Trophoblast cell (in vitro differentiated cells and primary cell): ENCODE data around the gene RGS3.
A peak's percentile ranks its signal among the peaks of the same experiment; 100 is the strongest.

ENCODE experiments used
- DNase-seq, 2 donors: peaks; one replicate each; pipeline ENCODE4 v3.0.0-alpha.2; 2016
- H2AFZ ChIP-seq: 2 replicates; pipeline ENCODE4 v1.6.1; 2013; ENCODE audit warnings: low read length, moderate library complexity, mild to moderate bottlenecking; ENCODE audit not compliant: insufficient read depth, poor library complexity
- H2AK5ac ChIP-seq: 2 replicates; pipeline ENCODE4 v1.6.1; 2013; ENCODE audit warnings: mild to moderate bottlenecking, low read length
- H2BK120ac ChIP-seq: 2 replicates; pipeline ENCODE4 v1.6.1; 2013; ENCODE audit warnings: low read length, mild to moderate bottlenecking, moderate library complexity; ENCODE audit not compliant: insufficient read depth, poor library complexity
- H2BK12ac ChIP-seq: 2 replicates; pipeline ENCODE4 v1.6.1; 2013; ENCODE audit warnings: mild to moderate bottlenecking, low read length, moderate library complexity
- H2BK5ac ChIP-seq: 2 replicates; pipeline ENCODE4 v1.6.1; 2013; ENCODE audit warnings: low read length, low read depth, moderate library complexity, mild to moderate bottlenecking; ENCODE audit not compliant: poor library complexity
- H3K14ac ChIP-seq: 2 replicates; pipeline ENCODE4 v1.6.1; 2013; ENCODE audit warnings: mild to moderate bottlenecking, low read length
- H3K18ac ChIP-seq: 2 replicates; pipeline ENCODE4 v1.6.1; 2013; ENCODE audit warnings: mild to moderate bottlenecking, low read length
- H3K23ac ChIP-seq: 2 replicates; pipeline ENCODE4 v1.6.1; 2013; ENCODE audit warnings: low read length
- H3K27ac ChIP-seq: 2 replicates; pipeline ENCODE4 v1.5.1; 2013; ENCODE audit warnings: low read depth, mild to moderate bottlenecking, inconsistent platforms, low read length, moderate library complexity
- H3K27me3 ChIP-seq: 2 replicates; pipeline ENCODE4 v1.6.1; 2013; ENCODE audit warnings: inconsistent platforms, mild to moderate bottlenecking, low read length, moderate library complexity; ENCODE audit not compliant: insufficient read depth
- H3K36me3 ChIP-seq, 2 experiments: 1 replicate in 1 of 2; 2 replicates in 1 of 2; pipeline ENCODE4 v1.6.1; 2013; ENCODE audit warnings: low read length in 2 of 2, mild to moderate bottlenecking in 2 of 2, moderate library complexity in 1 of 2; ENCODE audit not compliant: insufficient read depth in 2 of 2, control insufficient read depth in 1 of 2
- H3K4ac ChIP-seq: 2 replicates; pipeline ENCODE4 v1.6.1; 2013; ENCODE audit warnings: low read depth, mild to moderate bottlenecking, low read length, moderate library complexity
- H3K4me1 ChIP-seq, 2 experiments: 1 replicate in 1 of 2; 2 replicates in 1 of 2; pipeline ENCODE4 v1.6.1; 2013; ENCODE audit warnings: low read length in 2 of 2, mild to moderate bottlenecking in 2 of 2, moderate library complexity in 1 of 2; ENCODE audit not compliant: insufficient read depth in 2 of 2, control insufficient read depth in 1 of 2
- H3K4me2 ChIP-seq: 2 replicates; pipeline ENCODE4 v1.6.1; 2013; ENCODE audit warnings: inconsistent platforms, mild to moderate bottlenecking, low read length, moderate library complexity
- H3K4me3 ChIP-seq: 2 replicates; pipeline ENCODE4 v1.5.1; 2013; ENCODE audit warnings: mild to moderate bottlenecking, low read depth, low read length, inconsistent platforms
- H3K79me1 ChIP-seq: one replicate; pipeline ENCODE4 v1.6.1; 2013; ENCODE audit warnings: low read length
- H3K79me2 ChIP-seq: 2 replicates; pipeline ENCODE4 v1.6.1; 2013; ENCODE audit warnings: low read length, mild to moderate bottlenecking; ENCODE audit not compliant: control insufficient read depth, insufficient read depth, poor library complexity
- H3K9ac ChIP-seq: 2 replicates; pipeline ENCODE4 v1.6.1; 2013; ENCODE audit warnings: mild to moderate bottlenecking, low read length
- H3K9me3 ChIP-seq: 2 replicates; pipeline ENCODE4 v1.6.1; 2013; ENCODE audit warnings: low read depth, mild to moderate bottlenecking, control low read depth, inconsistent platforms, low read length; ENCODE audit not compliant: insufficient read depth
- H4K12ac ChIP-seq: 2 replicates; pipeline ENCODE4 v1.6.1; 2013; ENCODE audit warnings: low read depth, mild to moderate bottlenecking, low read length, moderate library complexity
- H4K8ac ChIP-seq: 2 replicates; pipeline ENCODE4 v1.6.1; 2013; ENCODE audit warnings: low read depth, mild to moderate bottlenecking, low read length, moderate library complexity
- H4K91ac ChIP-seq: one replicate; pipeline ENCODE4 v1.6.1; 2013; ENCODE audit warnings: low read depth, mild to moderate bottlenecking, low read length, moderate library complexity
- WGBS: extraction: QIAGEN DNeasy Blood & Tissue Kit; methylation state at CpG from one replicate; pipeline ENCODE4 v1.1.7; 2013; ENCODE audit warnings: missing lambda C conversion rate; ENCODE audit not compliant: insufficient read length, insufficient coverage; ENCODE audit errors: extremely low coverage; 5-methylcytosine and 5-hydroxymethylcytosine counted together

RGS3 gene

GRCh38 chr9:113535756-113536155 is 72.2 kb downstream of the RGS3 start:
- Histone ChIP-seq H2BK12ac (peak overlapping the region; percentile 68), H4K8ac (peak overlapping the region; percentile 26), H3K4me1 (peaks cover 17 to 20% of the 10 kb centered on the region in 2 experiments), H3K23ac (no peak overlapping the region), H3K79me2 (peaks cover 4% of the 10 kb centered on the region), H3K36me3 (peaks cover 0 to 5% of the 10 kb centered on the region in 2 experiments), H3K4me3 (no peak overlapping the region), H3K27ac (peak overlapping the region; percentile 2), H3K4ac (peak overlapping the region; percentile 5), H4K12ac (no peak overlapping the region), H2BK5ac (peak overlapping the region; percentile 1), H2AK5ac (peak overlapping the region; percentile 3), H3K27me3 (no peaks in the 10 kb centered on the region), H3K4me2 (no peak overlapping the region), H2AFZ (no peak overlapping the region), H3K9me3 (peaks cover 2% of the 10 kb centered on the region), H3K9ac (no peak overlapping the region), H2BK120ac (peak overlapping the region; percentile 14), H3K79me1 (peaks cover 19% of the 10 kb centered on the region), H4K91ac (peak overlapping the region; percentile 47), H3K14ac (peak overlapping the region; percentile 62), H3K18ac (peak overlapping the region; percentile 33)
- no peak for DNase-seq
- WGBS, result no CpG with 5 or more reads among the region's 6 CpGs

GRCh38 chr9:113536166-113536482 is 72.6 kb downstream of the RGS3 start:
- Histone ChIP-seq H3K14ac (peak overlapping the region; percentile 62), H3K27me3 (no peaks in the 10 kb centered on the region), H2BK5ac (peak overlapping the region; percentile 1), H3K4me2 (no peak overlapping the region), H3K4me1 (peaks cover 20 to 23% of the 10 kb centered on the region in 2 experiments), H3K79me1 (peaks cover 23% of the 10 kb centered on the region), H2BK120ac (peak overlapping the region; percentile 65), H3K9ac (no peak overlapping the region), H3K4ac (peak overlapping the region; percentile 5), H3K36me3 (peaks cover 0 to 5% of the 10 kb centered on the region in 2 experiments), H3K9me3 (peaks cover 2% of the 10 kb centered on the region), H3K27ac (peak overlapping the region; percentile 2), H3K23ac (no peak overlapping the region), H3K4me3 (no peak overlapping the region), H3K18ac (peak overlapping the region; percentile 27), H3K79me2 (peaks cover 4% of the 10 kb centered on the region), H4K8ac (peak overlapping the region; percentile 55), H2AFZ (no peak overlapping the region), H4K12ac (no peak overlapping the region), H2BK12ac (peak overlapping the region; percentile 68), H2AK5ac (peak overlapping the region; percentile 11), H4K91ac (peak overlapping the region; percentile 47)
- WGBS, result no CpG with 5 or more reads among the region's 6 CpGs
- DNase-seq, result no peak

- no peak overlapping the region for H3K4me3 ChIP-seq
- no peak overlapping the region for H3K9ac ChIP-seq
- peak overlapping the region; percentile 12 for H2BK5ac ChIP-seq
- peaks cover 2% of the 10 kb centered on the region for H3K9me3 ChIP-seq
- peaks cover 23 to 26% of the 10 kb centered on the region in 2 experiments for H3K4me1 ChIP-seq
- no peak overlapping the region for H2AFZ ChIP-seq
- H4K12ac ChIP-seq, result no peak overlapping the region
- H3K23ac ChIP-seq, result no peak overlapping the region
- no peak for DNase-seq
- peak overlapping the region; percentile 68 for H2BK12ac ChIP-seq
- H2BK120ac ChIP-seq, result peak overlapping the region; percentile 65
- H3K4ac ChIP-seq, result no peak overlapping the region
- peak overlapping the region; percentile 55 for H4K8ac ChIP-seq
- H3K27me3 ChIP-seq, result no peaks in the 10 kb centered on the region
- peaks cover 26% of the 10 kb centered on the region for H3K79me1 ChIP-seq
- H3K27ac ChIP-seq, result no peak overlapping the region
- H3K4me2 ChIP-seq, result no peak overlapping the region
- H3K18ac ChIP-seq, result peak overlapping the region; percentile 52
- peaks cover 2 to 11% of the 10 kb centered on the region in 2 experiments for H3K36me3 ChIP-seq
- peak overlapping the region; percentile 62 for H3K14ac ChIP-seq
- H2AK5ac ChIP-seq, result peak overlapping the region; percentile 11
- WGBS, result no CpG with 5 or more reads among the region's 21 CpGs
- H4K91ac ChIP-seq, result peak overlapping the region; percentile 47
- H3K79me2 ChIP-seq, result peaks cover 4% of the 10 kb centered on the region
Measured at GRCh38 chr9:113536483-113537228, 73.1 kb downstream of the RGS3 start.

- H3K18ac ChIP-seq, result peak overlapping the region; percentile 52
- no CpG with 5 or more reads among the region's 7 CpGs for whole genome bisulfite sequencing
- no peak overlapping the region for H3K4me3 ChIP-seq
- no peaks in the 10 kb centered on the region for H3K27me3 ChIP-seq
- H2BK120ac ChIP-seq, result no peak overlapping the region
- H2AK5ac ChIP-seq, result peak overlapping the region; percentile 11
- no peak overlapping the region for H2BK5ac ChIP-seq
- H3K79me1 ChIP-seq, result peaks cover 26% of the 10 kb centered on the region
- peaks cover 4% of the 10 kb centered on the region for H3K79me2 ChIP-seq
- peaks cover 23 to 26% of the 10 kb centered on the region in 2 experiments for H3K4me1 ChIP-seq
- H3K9me3 ChIP-seq, result peaks cover 2% of the 10 kb centered on the region
- no peak overlapping the region for H3K4me2 ChIP-seq
- H2BK12ac ChIP-seq, result peak overlapping the region; percentile 33
- H4K8ac ChIP-seq, result no peak overlapping the region
- no peak overlapping the region for H3K23ac ChIP-seq
- H2AFZ ChIP-seq, result no peak overlapping the region
- DNase-seq, result no peak
- no peak overlapping the region for H3K27ac ChIP-seq
- no peak overlapping the region for H3K9ac ChIP-seq
- peak overlapping the region; percentile 62 for H3K14ac ChIP-seq
- peaks cover 2 to 13% of the 10 kb centered on the region in 2 experiments for H3K36me3 ChIP-seq
- H4K12ac ChIP-seq, result no peak overlapping the region
- no peak overlapping the region for H3K4ac ChIP-seq
- peak overlapping the region; percentile 47 for H4K91ac ChIP-seq
Measured at GRCh38 chr9:113537229-113537810, 73.8 kb downstream of the RGS3 start.
